Activated T-cell treated with anti-CD3 and anti-CD28 coated beads, Interleukin-2, amount 50 U/mL, for 24 hours (primary cell): ENCODE results near the gene CNNM2.
A peak's percentile ranks its signal among the peaks of the same experiment; 100 is the strongest.

Experiments
- DNase-seq: peaks from one replicate; pipeline ENCODE4 v3.0.0-alpha.2; 2020
- H3K27ac Mint-ChIP-seq: 2 replicates; pipeline ENCODE4 v1.8.0; 2020; ENCODE audit warnings: mild to moderate bottlenecking, mixed read lengths
- H3K27me3 Mint-ChIP-seq: 2 replicates; pipeline ENCODE4 v1.8.0; 2020; ENCODE audit warnings: mixed read lengths
- H3K36me3 Mint-ChIP-seq: 2 replicates; pipeline ENCODE4 v1.8.0; 2020; ENCODE audit warnings: low read depth, mixed read lengths
- H3K4me1 Mint-ChIP-seq: 2 replicates; pipeline ENCODE4 v1.8.0; 2020; ENCODE audit warnings: low read depth, mixed read lengths
- H3K4me3 Mint-ChIP-seq: 2 replicates; pipeline ENCODE4 v1.8.0; 2020; ENCODE audit warnings: mild to moderate bottlenecking, moderate library complexity, mixed read lengths
- H3K9me3 Mint-ChIP-seq: 2 replicates; pipeline ENCODE4 v1.8.0; 2020; ENCODE audit warnings: mixed read lengths

Gene CNNM2

DNA sequence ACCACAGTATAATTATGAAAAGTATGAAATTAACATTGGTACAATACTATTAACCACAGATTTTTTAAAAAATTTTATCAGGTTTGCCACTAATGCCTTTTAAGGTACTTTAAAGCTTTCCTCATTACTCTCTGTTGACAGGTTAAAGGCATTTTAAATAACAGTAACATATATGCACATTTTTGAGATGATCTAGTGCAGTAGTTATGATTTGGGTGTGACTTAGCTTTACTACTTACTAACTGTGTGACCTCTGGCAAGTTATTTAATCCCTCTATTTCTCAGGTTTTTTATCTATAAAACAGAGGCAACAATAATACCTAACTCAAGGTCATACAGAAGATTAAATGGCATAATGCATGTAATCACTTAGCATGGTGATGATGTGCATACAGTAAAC is 180.1 kb downstream of the CNNM2 start:
- peaks cover 85% of the 10 kb centered on the region for H3K36me3 Mint-ChIP-seq
- no peak overlapping the region for H3K4me3 Mint-ChIP-seq
- no peaks in the 10 kb centered on the region for H3K27me3 Mint-ChIP-seq
- no peak for DNase-seq
- no peak overlapping the region for H3K27ac Mint-ChIP-seq
- peaks cover 10% of the 10 kb centered on the region for H3K4me1 Mint-ChIP-seq
- no peaks in the 10 kb centered on the region for H3K9me3 Mint-ChIP-seq

DNA sequence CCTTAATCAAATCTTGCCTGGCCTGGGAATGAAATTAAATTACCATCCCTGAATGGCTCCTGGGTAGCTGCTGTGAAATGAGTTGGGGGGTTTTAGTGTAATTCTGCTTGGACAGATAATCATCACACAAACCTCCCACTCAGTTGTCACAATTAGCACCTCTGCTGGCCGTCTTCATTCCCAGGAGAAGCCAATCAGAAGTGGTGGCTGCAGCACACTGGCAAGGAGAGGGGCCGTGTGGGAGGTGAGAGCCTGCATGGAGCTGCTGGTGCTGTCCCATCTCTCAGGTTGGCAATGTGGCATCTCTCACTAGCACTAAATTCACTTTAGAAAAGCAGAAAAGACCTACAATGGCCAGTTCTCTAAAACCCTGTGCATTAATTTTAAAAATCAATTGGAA is 182.5 kb downstream of the CNNM2 start:
- no peak overlapping the region for H3K27ac Mint-ChIP-seq
- no peaks in the 10 kb centered on the region for H3K27me3 Mint-ChIP-seq
- peaks cover 80% of the 10 kb centered on the region for H3K36me3 Mint-ChIP-seq
- H3K4me3 Mint-ChIP-seq = no peak overlapping the region
- no peak for DNase-seq
- H3K9me3 Mint-ChIP-seq = no peaks in the 10 kb centered on the region
- H3K4me1 Mint-ChIP-seq = peaks cover 11% of the 10 kb centered on the region

DNA sequence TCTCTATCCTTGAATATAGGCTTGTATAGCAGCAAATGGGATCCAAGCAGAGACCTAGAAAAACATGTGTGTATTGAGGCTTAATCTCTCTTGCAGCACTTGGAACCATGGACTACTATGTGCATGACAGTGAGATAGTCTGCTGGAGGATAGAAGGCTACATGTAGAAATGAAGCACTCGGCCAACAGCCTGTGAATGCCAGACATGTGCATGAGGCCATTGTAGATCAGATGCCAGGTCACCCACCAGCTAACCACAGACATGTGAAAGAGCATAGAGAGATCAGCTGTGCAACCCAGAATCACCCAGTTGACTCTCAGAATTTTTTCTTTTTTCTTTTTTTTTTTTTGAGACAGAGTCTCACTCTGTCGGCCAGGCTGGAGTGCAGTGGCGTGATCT is 184.1 kb downstream of the CNNM2 start:
- peaks cover 77% of the 10 kb centered on the region for H3K36me3 Mint-ChIP-seq
- peak overlapping the region; percentile 5 for H3K27ac Mint-ChIP-seq
- H3K9me3 Mint-ChIP-seq = no peaks in the 10 kb centered on the region
- H3K27me3 Mint-ChIP-seq = no peaks in the 10 kb centered on the region
- no peak overlapping the region for H3K4me3 Mint-ChIP-seq
- H3K4me1 Mint-ChIP-seq = peaks cover 3% of the 10 kb centered on the region
- no peak for DNase-seq

DNA sequence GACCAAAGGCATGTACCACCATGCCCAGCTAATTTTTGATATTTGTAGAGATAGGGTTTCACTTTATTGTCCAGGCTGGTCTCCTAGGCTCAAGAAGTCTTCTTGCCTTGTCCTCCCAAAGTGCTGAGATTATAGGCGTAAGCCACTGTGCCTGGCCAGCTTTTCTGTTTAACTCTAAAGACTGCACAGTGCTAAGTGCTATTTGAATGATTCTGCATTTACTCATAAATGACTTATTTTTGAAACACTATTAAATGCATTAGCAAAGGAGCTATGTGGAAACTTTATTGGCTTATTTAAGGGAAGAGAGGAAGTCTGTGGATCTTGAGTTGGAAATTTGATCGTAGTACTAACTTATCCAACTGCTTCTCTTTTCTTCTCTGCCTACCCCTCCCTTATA is 185.9 kb downstream of the CNNM2 start:
- no peaks in the 10 kb centered on the region for H3K9me3 Mint-ChIP-seq
- H3K36me3 Mint-ChIP-seq = peaks cover 65% of the 10 kb centered on the region
- H3K27ac Mint-ChIP-seq = no peak overlapping the region
- no peak for DNase-seq
- H3K4me3 Mint-ChIP-seq = no peak overlapping the region
- H3K4me1 Mint-ChIP-seq = peaks cover 3% of the 10 kb centered on the region
- H3K27me3 Mint-ChIP-seq = no peaks in the 10 kb centered on the region

DNA sequence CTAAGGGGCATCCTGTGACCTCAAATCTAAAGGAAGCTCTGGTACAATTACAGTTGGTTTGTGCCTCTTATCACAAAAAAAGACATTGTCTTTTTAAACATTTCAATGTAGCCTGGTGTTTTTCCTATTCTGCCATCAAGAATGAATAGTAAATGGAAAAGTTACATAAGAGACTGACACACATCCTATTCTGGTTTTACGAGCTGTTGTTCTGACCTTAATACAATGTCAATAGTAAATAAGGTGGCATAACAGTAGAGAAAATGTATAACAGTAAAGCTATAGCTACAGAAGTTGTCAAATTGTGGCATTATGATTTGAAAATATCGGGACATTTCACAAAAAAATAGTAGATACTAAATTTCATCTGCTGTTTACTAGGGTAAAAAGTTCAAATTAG is 186.6 kb downstream of the CNNM2 start:
- Mint-ChIP-seq H3K27me3 (no peaks in the 10 kb centered on the region), H3K36me3 (peaks cover 66% of the 10 kb centered on the region), H3K9me3 (no peaks in the 10 kb centered on the region), H3K4me3 (no peak overlapping the region), H3K4me1 (peaks cover 5% of the 10 kb centered on the region), H3K27ac (no peak overlapping the region)
- no peak for DNase-seq

DNA sequence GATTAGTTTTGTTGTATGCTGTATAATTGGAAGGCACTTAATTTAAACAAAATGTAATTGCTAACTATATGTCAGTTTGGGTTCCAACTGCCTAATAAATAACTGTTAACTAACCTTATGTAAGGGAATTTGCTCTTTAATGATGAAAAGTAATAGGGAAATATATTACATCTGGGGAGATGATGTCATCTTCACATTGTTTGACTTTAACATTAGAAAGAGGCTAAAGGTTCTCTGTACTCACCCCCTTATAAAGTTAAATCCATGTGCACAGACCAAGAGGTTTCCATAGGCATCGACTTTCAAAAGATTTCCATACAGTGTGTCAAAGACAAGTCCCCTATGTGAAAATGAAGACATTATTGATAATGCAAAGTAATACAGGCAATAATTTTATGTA is 187.4 kb downstream of the CNNM2 start:
- H3K27me3 Mint-ChIP-seq = no peaks in the 10 kb centered on the region
- DNase-seq = no peak
- H3K4me3 Mint-ChIP-seq = no peak overlapping the region
- no peak overlapping the region for H3K27ac Mint-ChIP-seq
- no peaks in the 10 kb centered on the region for H3K9me3 Mint-ChIP-seq
- peaks cover 6% of the 10 kb centered on the region for H3K4me1 Mint-ChIP-seq
- H3K36me3 Mint-ChIP-seq = peaks cover 60% of the 10 kb centered on the region

DNA sequence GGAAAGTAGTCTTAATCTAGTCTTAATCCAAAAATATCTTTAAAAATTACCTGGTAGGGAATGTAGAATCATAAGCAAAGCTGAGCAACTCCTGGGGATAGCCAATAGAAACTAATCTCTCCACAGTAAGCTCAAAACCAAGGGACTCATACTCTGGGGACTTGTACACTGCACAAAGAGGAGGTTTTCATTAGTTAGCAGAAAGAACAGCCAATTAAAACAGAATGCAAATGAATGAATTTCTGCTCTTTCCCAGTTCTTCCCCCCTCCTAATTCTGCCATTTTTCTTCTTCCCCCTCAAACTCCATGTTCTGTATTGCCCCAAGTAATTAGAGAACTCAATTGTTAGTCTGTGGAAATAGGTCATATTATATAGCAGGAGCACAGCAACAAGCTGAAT is 188.4 kb downstream of the CNNM2 start:
- peaks cover 62% of the 10 kb centered on the region for H3K36me3 Mint-ChIP-seq
- H3K27me3 Mint-ChIP-seq = no peaks in the 10 kb centered on the region
- peaks cover 15% of the 10 kb centered on the region for H3K4me1 Mint-ChIP-seq
- H3K4me3 Mint-ChIP-seq = no peak overlapping the region
- H3K27ac Mint-ChIP-seq = no peak overlapping the region
- no peaks in the 10 kb centered on the region for H3K9me3 Mint-ChIP-seq
- no peak for DNase-seq

DNA sequence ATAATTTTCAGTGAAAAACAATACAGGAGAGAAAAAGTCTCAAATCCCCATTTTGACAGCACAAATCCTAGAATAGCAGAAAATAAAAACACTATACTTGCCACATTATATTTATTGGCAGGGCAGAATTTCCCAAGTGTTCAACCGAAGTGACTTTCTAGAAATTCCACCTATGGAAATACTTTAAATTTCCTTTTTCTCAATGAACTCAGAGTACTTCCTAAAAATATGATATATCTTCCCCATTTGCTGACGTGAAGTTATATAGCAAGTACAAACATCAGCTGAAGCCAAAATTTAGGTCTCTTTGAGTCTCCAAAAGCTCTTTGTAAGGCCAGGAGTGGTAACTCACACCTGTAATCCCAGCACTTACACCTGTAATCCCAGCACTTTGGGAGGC is 191.7 kb downstream of the CNNM2 start:
- DNase-seq = no peak
- H3K36me3 Mint-ChIP-seq = peaks cover 48% of the 10 kb centered on the region

DNA sequence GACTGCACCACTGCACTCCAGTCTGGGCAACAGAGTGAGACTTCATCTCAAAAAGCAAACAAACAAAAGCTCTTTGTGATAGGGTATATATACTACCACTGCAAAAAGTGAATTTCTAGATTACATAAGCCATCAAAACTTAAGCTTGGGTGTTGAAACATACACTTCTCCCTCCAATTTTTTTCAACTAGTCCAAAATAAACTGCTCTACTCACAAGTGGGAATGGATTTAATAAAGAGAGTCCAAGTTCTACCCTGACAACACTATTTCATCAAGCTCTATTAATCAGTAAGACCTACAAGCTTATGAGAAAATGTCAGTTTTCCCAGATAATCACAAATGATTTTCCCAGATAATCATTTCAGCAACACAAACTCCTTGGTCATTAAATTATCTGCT is 192.3 kb downstream of the CNNM2 start:
- no peaks in the 10 kb centered on the region for H3K27me3 Mint-ChIP-seq
- H3K9me3 Mint-ChIP-seq = peaks cover 2% of the 10 kb centered on the region
- H3K4me1 Mint-ChIP-seq = peaks cover 35% of the 10 kb centered on the region
- peaks cover 50% of the 10 kb centered on the region for H3K36me3 Mint-ChIP-seq
- H3K27ac Mint-ChIP-seq = no peak overlapping the region
- no peak overlapping the region for H3K4me3 Mint-ChIP-seq
- no peak for DNase-seq

More for the DNA sequence above, 191.7 kb downstream of the CNNM2 start:
- Mint-ChIP-seq H3K27ac (no peak overlapping the region), H3K4me1 (peaks cover 34% of the 10 kb centered on the region), H3K4me3 (no peak overlapping the region), H3K9me3 (peaks cover 2% of the 10 kb centered on the region), H3K27me3 (no peaks in the 10 kb centered on the region)

DNA sequence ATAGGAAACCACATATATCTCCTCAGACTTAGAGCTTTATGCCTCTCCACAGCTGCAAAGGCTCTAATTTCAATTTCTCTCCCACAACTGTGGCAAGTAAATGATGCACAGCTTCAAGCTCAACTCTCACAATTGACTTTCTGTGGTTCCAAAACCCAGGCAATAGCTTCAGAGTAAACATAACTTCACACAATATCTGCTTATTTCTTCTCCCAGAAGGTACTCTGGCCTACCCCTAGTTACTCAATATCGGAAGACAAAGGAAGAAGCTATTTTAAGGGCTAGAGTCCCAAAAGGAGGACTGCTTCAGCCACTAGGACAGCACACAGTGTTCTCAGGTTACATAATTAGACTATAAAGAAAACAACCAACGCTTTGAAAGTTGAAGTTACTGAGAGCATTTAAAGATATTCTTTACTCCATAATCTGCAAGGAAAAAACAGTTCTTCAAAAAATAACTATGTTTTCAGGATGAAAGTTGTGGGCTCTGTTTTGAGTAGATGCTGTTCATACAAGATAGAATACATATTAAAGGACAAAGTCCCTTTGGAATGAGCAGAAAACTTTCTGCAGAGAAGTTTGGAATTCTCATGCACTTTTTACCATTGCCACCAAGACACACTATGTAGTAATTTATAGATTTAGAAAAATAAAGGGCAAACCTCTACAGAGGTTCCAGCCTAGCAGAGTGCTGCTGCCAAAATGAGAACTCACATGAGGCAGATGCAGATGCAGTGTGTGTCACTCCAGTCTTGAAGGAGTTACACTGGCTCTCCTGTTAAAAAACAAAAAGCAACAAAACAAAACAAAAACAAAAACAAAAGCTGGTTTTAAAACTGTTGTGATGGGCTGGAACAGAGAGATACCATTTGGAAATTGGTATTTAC is 193.2 kb downstream of the CNNM2 start:
- H3K36me3 Mint-ChIP-seq = peaks cover 44% of the 10 kb centered on the region
- DNase-seq = no peak
- H3K27ac Mint-ChIP-seq = peak overlapping the region; percentile 90
- peaks cover 36% of the 10 kb centered on the region for H3K4me1 Mint-ChIP-seq
- H3K27me3 Mint-ChIP-seq = no peaks in the 10 kb centered on the region
- no peak overlapping the region for H3K4me3 Mint-ChIP-seq
- peaks cover 2% of the 10 kb centered on the region for H3K9me3 Mint-ChIP-seq

DNA sequence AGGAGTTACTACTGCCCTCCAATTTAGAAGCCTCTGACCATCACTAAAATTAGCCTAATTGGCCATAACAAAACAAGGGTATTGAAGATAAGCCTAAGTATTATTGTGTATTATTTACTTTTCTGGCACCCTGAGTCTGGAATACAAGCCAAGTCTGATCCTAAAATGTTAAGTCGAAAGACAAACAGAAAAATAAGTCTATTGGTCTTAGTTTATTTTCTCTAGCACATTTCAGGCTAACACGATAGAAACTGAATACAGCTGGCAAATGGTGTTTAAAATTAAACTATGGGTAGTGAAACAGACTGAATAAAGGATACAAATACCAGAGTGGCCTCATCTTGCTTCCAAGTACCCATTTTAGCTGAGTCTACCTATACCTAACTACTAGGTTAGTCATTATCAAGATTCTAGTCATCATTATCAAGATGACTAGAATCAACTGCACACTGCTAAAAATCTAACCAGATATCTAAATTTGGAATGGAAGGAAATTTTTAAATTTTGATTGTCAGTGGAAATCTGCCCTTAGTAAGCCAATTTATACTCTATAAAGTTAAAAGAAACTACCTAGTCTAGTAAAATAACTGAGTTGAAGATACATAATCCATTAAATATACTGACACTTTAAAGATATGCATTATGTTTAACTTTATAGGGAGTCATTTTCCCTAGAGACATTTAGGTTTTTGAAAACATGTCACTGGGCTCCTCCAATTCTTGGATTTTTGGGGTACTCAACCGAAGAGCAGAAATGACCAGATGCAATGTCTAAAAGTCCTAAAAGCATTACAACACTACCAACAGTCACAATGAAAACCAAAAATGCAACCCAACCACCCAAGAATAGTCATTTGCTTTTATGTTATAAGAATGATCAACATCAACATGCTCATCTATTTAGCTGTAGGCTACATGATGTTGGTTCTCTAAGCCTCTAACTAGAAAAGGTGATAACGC is 194.1 kb downstream of the CNNM2 start:
- H3K27ac Mint-ChIP-seq = peak overlapping the region; percentile 90
- peak overlapping the region; percentile 29 for H3K4me3 Mint-ChIP-seq
- DNase-seq = no peak
- peaks cover 36% of the 10 kb centered on the region for H3K4me1 Mint-ChIP-seq
- H3K9me3 Mint-ChIP-seq = peaks cover 2% of the 10 kb centered on the region
- H3K36me3 Mint-ChIP-seq = peaks cover 37% of the 10 kb centered on the region
- H3K27me3 Mint-ChIP-seq = no peaks in the 10 kb centered on the region

DNA sequence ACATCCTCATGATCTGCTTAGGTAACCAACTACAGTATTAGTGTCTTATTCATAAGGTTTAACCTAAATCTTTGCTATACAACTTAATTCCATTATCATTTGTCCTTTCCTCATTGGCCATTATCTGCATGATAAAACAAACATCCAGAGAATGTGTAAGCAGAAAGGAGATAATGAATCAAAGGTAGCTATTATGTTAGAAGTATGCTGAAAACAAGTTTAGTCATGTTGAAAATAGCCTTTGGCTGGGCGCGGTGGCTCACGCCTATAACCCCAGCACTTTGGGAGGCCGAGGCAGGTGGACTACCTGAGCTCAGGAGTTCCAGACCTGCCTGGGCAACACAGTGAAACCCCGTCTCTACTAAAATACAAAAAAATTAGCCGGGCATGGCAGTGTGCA is 196.8 kb downstream of the CNNM2 start:
- no peak for DNase-seq
- Mint-ChIP-seq H3K4me1 (peaks cover 34% of the 10 kb centered on the region), H3K4me3 (no peak overlapping the region), H3K27ac (no peak overlapping the region), H3K9me3 (peaks cover 2% of the 10 kb centered on the region), H3K27me3 (no peaks in the 10 kb centered on the region), H3K36me3 (peaks cover 25% of the 10 kb centered on the region)

DNA sequence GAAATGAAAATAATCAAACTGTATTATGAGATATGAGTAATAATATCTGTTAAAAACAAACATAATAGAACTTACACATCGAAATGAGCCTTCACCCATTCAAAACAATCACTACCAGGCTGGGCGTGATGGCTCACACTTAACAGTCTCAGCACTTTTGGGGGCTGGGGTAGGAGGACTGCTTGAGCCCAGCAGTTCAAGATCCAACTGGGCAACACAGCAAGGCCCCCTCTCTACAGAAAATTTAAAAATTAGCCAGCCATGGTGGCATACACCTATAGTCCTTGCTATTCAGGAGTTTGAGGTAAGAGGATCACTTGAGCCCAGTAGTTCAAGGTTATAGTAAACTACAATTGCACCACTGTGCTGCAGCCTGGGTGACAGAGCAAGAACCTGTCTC is 199.2 kb downstream of the CNNM2 start:
- peaks cover 21% of the 10 kb centered on the region for H3K4me1 Mint-ChIP-seq
- no peak overlapping the region for H3K4me3 Mint-ChIP-seq
- H3K27ac Mint-ChIP-seq = no peak overlapping the region
- H3K36me3 Mint-ChIP-seq = peaks cover 14% of the 10 kb centered on the region
- H3K27me3 Mint-ChIP-seq = no peaks in the 10 kb centered on the region
- peaks cover 2% of the 10 kb centered on the region for H3K9me3 Mint-ChIP-seq
- DNase-seq = no peak

DNA sequence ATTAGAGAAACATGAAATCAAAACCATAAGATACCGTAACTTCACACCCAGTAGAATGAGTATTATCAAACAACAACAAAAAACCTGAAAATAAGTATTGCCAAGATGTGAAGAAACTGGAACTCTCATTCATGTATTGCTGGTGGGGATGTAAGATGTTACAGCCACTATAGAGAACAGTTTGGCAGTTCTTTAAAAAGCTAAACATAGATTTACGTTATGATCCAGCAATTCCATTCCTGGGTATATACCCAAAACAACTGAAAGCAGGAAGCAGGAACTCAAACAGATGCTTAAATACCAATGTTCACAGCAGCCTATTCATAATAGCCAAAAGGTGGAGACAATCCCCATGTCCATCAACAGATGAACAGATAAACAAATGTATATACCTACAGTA is 202.5 kb downstream of the CNNM2 start:
- H3K4me3 Mint-ChIP-seq = no peak overlapping the region
- H3K27me3 Mint-ChIP-seq = no peaks in the 10 kb centered on the region
- no peaks in the 10 kb centered on the region for H3K9me3 Mint-ChIP-seq
- peaks cover 10% of the 10 kb centered on the region for H3K36me3 Mint-ChIP-seq
- no peak for DNase-seq
- peaks cover 22% of the 10 kb centered on the region for H3K4me1 Mint-ChIP-seq
- H3K27ac Mint-ChIP-seq = no peak overlapping the region
